Esophagus muscularis mucosa (tissue), 4 donors: ENCODE measurements around the gene CNGA2. TPM values are rescaled to one million over a fixed set of nuclear protein-coding genes. Genes with fewer than 3 reads are reported as not detected.

Experiments used
- DNase-seq: peaks from one replicate; pipeline ENCODE4 v3.0.0-alpha.2; 2017; ENCODE audit errors: extremely low spot score
- H3K27ac ChIP-seq, 4 donors: fragments of 200-600 bp; sonication (generic); replicated peaks in 1 of 4; 1 replicate in 3 of 4; 2 replicates in 1 of 4; pipeline ENCODE4 v1.5.1; 2016 to 2019; ENCODE audit warnings: mild to moderate bottlenecking in 1 of 4
- H3K27me3 ChIP-seq, 4 donors: fragments of 200-600 bp; sonication (generic); one replicate each; pipeline versions ENCODE4 v1.5.1 to v1.6.0; 2016 to 2019
- H3K36me3 ChIP-seq, 4 donors: fragments of 200-600 bp; sonication (generic); one replicate each; pipeline ENCODE4 v1.5.1; 2016 to 2019
- H3K4me1 ChIP-seq, 4 donors: fragments of 200-600 bp; sonication (generic); one replicate each; pipeline ENCODE4 v1.5.1; 2016 to 2019
- H3K4me3 ChIP-seq, 4 donors: fragments of 200-600 bp; sonication (generic); 1 replicate in 2 of 4; 2 replicates in 2 of 4; pipeline ENCODE4 v1.5.1; 2016 to 2019; ENCODE audit warnings: mild to moderate bottlenecking in 4 of 4, moderate library complexity in 1 of 4
- H3K9me3 ChIP-seq, 4 donors: fragments of 200-600 bp; sonication (generic); 1 replicate in 3 of 4; 2 replicates in 1 of 4; pipeline ENCODE4 v1.5.1; 2016 to 2019
- EP300 ChIP-seq: sonication (generic); formaldehyde crosslinking; IDR thresholded peaks from one replicate; pipeline ENCODE4 v1.6.1; 2017; ENCODE audit warnings: antibody characterized with exemption
- POLR2A ChIP-seq: fragments of 450-650 bp; IDR thresholded peaks from one replicate; pipeline ENCODE4 v1.6.1; 2017; ENCODE audit warnings: antibody characterized with exemption, moderate library complexity, mild to moderate bottlenecking, low read depth
- POLR2AphosphoS5 ChIP-seq, 2 donors: sonication (generic); formaldehyde crosslinking; IDR thresholded peaks; one replicate each; pipeline ENCODE4 v1.6.1; 2017; ENCODE audit warnings: antibody characterized with exemption in 2 of 2
- WGBS: methylation state at CpG from one replicate; pipeline ENCODE4 v1.1.5; 2018; 5-methylcytosine and 5-hydroxymethylcytosine counted together
- intact Hi-C: fragments of 100-400 bp; cut with DNase I; formaldehyde crosslinking; loops from one replicate; pipeline ENCODE4 v1.15.1; 2023
- total RNA-seq, 4 donors: library from RNA; depleted of rRNA; stranded (reverse); fragments of >200 nt; gene quantifications; one replicate each; pipeline versions ENCODE4 v1.1.0 to v1.2.1, GENCODE V29; 2016
- TF ChIP-seq, protein P1 (sequence below), 3 experiments: fragments of 200-600 bp in 2 of 3; fragments of 450-650 bp in 1 of 3; sonication (generic) in 2 of 3; IDR thresholded peaks; one replicate each; pipeline ENCODE4 v1.5.1; 2017 to 2019; ENCODE audit warnings: antibody characterized with exemption in 3 of 3, mild to moderate bottlenecking in 2 of 3, moderate library complexity in 1 of 3

The CNGA2 gene
- total RNA-seq, 4 donors from 2014 or later, result not detected

DNA sequence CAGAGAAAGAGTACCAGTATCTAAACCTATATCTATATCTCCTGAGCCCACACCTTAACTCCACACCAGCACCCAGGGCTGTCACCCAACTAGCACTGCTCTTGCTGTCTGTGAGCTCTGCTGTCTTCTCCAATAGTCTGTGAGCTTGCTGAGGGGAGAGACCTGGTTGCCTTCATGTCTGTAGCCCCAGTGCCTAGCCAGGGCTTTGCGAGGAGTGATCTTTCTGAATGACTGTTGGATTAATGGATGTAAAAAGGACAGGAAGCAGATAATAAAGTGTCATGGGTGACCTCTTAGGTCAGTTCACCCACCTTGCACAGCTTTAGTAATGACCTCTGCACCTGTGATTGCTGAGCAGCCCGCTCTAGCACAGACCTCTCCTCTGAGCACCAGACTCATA, 30.5 kb downstream of the CNGA2 start:
- no peak for DNase-seq
- Histone ChIP-seq H3K4me1 (no peaks in the 10 kb centered on the region), H3K9me3 (peaks cover 0 to 5% (median 0%) of the 10 kb centered on the region in 4 donors), H3K4me3 (no peak overlapping the region), H3K27me3 (no peaks in the 10 kb centered on the region), H3K27ac (no peak overlapping the region), H3K36me3 (no peaks in the 10 kb centered on the region)
- intact Hi-C loops, result no loop called here
- 66% methylated on average over 2 of the region's 2 CpGs for WGBS
- TF ChIP-seq, protein P1, sequence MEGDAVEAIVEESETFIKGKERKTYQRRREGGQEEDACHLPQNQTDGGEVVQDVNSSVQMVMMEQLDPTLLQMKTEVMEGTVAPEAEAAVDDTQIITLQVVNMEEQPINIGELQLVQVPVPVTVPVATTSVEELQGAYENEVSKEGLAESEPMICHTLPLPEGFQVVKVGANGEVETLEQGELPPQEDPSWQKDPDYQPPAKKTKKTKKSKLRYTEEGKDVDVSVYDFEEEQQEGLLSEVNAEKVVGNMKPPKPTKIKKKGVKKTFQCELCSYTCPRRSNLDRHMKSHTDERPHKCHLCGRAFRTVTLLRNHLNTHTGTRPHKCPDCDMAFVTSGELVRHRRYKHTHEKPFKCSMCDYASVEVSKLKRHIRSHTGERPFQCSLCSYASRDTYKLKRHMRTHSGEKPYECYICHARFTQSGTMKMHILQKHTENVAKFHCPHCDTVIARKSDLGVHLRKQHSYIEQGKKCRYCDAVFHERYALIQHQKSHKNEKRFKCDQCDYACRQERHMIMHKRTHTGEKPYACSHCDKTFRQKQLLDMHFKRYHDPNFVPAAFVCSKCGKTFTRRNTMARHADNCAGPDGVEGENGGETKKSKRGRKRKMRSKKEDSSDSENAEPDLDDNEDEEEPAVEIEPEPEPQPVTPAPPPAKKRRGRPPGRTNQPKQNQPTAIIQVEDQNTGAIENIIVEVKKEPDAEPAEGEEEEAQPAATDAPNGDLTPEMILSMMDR (IDR thresholded peaks at IDR 0.05), result no peak
- TF ChIP-seq POLR2A (no peak), EP300 (no peak), POLR2AphosphoS5 (IDR thresholded peaks at IDR 0.05) (no peak)

DNA sequence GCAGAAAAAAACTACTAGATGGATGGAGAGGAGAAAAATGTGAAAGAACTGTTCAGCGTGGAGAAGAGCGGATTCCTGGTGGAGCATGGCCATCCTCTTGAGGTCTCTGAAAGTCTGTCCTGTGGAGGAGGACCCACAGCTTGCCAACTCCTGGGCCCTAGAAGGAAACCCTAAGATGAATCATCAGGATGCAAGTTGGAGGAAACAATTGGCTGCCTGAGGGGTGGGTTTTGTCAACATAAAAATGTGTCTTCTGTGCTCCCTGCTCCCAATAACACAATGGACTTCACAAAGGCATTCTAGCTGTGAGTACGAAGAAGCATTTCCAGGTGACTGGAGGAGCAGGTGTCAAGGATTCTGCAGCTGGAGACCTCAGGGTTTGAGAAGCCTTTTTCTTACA, 37.2 kb downstream of the CNGA2 start:
- H3K27me3 ChIP-seq, result no peaks in the 10 kb centered on the region
- no peaks in the 10 kb centered on the region for H3K36me3 ChIP-seq
- no peaks in the 10 kb centered on the region for H3K4me1 ChIP-seq
- intact Hi-C loops, result no loop called here
- no peak overlapping the region for H3K27ac ChIP-seq
- 86% methylated on average over 3 of the region's 3 CpGs for WGBS
- H3K4me3 ChIP-seq, result no peak overlapping the region
- DNase-seq, result no peak
- H3K9me3 ChIP-seq, result peaks cover 0 to 5% (median 0%) of the 10 kb centered on the region in 4 donors
- no peak for TF ChIP-seq POLR2A
- TF ChIP-seq EP300, result no peak
- no peak for TF ChIP-seq POLR2AphosphoS5 (IDR thresholded peaks at IDR 0.05)
- TF ChIP-seq, protein P1 (IDR thresholded peaks at IDR 0.05), result no peak

DNA sequence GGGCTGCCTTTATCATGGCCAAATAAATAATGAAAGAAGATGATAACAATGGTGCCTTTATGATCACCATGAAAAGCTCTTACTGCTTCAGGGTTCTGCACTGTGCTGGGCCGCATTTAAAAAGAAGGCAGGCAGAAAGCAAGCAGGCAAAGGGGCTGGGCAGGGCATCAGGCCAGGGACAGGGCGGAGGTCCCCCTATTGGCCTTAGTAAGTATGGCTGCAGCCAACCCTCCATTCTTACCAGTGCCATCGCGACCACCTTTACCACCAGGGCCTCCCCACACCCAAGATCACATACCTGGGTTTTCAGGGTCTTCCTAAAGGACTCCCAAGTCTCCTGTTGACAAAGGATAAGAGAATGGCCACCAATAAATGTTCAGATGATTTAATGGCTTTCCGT, 38.9 kb downstream of the CNGA2 start:
- intact Hi-C loops, result no loop called here
- Histone ChIP-seq H3K4me3 (no peak overlapping the region), H3K9me3 (peaks cover 0 to 5% (median 0%) of the 10 kb centered on the region in 4 donors), H3K4me1 (no peaks in the 10 kb centered on the region), H3K27ac (no peak overlapping the region), H3K27me3 (no peaks in the 10 kb centered on the region), H3K36me3 (no peaks in the 10 kb centered on the region)
- 74% methylated on average over 5 of the region's 5 CpGs for WGBS
- no peak for DNase-seq
- TF ChIP-seq POLR2A (no peak), EP300 (no peak), POLR2AphosphoS5 (IDR thresholded peaks at IDR 0.05) (no peak)
- TF ChIP-seq, protein P1 (IDR thresholded peaks at IDR 0.05), result no peak

DNA sequence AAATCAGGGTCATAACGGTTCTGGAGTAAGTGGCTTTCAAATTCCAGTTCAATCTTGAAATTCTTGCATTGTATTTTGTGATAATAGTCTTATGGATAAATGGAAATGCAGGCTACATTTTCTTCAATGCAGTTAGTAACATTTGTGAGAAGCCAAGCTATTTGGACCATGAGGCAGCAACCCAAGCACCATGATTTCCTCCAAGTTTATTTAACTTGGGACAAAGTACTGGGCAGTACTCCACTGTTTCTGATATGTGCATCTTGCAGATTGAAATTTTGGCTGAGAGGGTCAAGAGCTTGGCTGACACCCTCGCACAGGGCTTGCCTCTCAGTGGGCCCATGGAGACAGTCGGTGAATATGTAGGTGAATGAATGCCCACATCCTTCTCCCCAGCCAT, 39.9 kb downstream of the CNGA2 start:
- Histone ChIP-seq H3K27ac (no peak overlapping the region), H3K27me3 (no peaks in the 10 kb centered on the region), H3K9me3 (peaks cover 0 to 5% (median 0%) of the 10 kb centered on the region in 4 donors), H3K4me3 (no peak overlapping the region), H3K4me1 (no peaks in the 10 kb centered on the region), H3K36me3 (no peaks in the 10 kb centered on the region)
- DNase-seq, result no peak
- no peak for TF ChIP-seq POLR2A
- 65% methylated on average over 3 of the region's 3 CpGs for WGBS
- intact Hi-C loops, result no loop called here

DNA sequence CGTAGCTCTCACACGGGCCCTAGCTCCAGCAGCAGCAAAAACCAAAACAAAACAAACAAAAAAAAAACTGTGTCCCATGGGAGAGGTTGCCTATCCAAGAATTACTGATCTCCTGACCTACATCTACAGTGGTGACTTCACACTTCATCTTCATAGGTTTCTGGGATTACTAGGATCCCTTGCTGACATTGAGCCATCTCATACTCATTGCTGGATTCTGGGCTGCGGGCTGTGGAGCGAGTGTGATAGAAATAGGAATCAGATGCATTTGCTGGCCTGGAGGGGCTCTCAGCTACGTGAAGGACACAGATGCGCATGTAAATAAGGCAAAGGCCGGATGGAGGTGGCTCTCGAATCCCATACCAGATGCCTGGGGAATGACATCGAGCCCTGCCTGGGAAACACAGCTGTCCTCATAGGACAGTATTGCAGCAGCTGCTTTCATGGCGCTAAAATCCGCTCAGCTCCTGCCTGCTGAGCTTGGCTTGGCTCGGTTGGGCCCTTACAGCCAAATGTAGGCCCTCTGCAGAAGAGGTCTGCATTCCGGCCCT, 41.7 kb downstream of the CNGA2 start:
- intact Hi-C loops, result no loop called here
- TF ChIP-seq EP300, result no peak
- TF ChIP-seq POLR2A, result no peak
- TF ChIP-seq, protein P1 (IDR thresholded peaks at IDR 0.05), result no peak
- no peak for TF ChIP-seq POLR2AphosphoS5 (IDR thresholded peaks at IDR 0.05)
- WGBS, result 63% methylated on average over 10 of the region's 13 CpGs

More for the DNA sequence above, 41.7 kb downstream of the CNGA2 start:
- Histone ChIP-seq H3K27ac (no peak overlapping the region), H3K9me3 (no peaks in the 10 kb centered on the region), H3K36me3 (no peaks in the 10 kb centered on the region), H3K4me3 (no peak overlapping the region), H3K4me1 (no peaks in the 10 kb centered on the region), H3K27me3 (no peaks in the 10 kb centered on the region)
- no peak for DNase-seq
